ENCODE data around the gene FGF4. TPM values are rescaled to one million over a fixed set of nuclear protein-coding genes. Genes with fewer than 3 reads are reported as not detected.

FGF4 gene
- total RNA-seq, 1 donor from 2014 or later = not detected

DNA sequence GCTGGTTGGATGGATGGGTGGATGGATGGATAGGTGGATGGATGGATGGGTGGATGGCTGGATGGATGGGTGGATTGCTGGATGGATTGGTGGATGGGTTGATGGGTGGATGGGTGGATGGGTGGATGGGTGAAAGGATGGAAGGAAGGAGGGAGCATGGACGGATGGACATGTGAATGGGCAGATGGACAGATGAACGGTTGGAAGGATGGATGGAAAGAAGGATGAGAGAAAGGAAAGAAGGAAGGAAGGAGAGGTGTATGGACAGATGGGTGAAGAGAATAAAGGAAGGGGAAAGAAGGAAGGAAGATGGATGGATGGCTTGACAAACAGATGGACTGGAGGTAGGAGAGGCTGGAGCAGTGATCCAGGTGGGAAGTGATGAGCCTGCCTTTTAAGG lies 38.7 kb upstream of the FGF4 start:
- H3K36me3 Mint-ChIP-seq (ENCODE audit: low read depth, unreplicated experiment) = no peaks in the 10 kb centered on the region
- H3K27me3 ChIP-seq (ENCODE audit: insufficient read depth, low read length) = peaks cover 44% of the 10 kb centered on the region

DNA sequence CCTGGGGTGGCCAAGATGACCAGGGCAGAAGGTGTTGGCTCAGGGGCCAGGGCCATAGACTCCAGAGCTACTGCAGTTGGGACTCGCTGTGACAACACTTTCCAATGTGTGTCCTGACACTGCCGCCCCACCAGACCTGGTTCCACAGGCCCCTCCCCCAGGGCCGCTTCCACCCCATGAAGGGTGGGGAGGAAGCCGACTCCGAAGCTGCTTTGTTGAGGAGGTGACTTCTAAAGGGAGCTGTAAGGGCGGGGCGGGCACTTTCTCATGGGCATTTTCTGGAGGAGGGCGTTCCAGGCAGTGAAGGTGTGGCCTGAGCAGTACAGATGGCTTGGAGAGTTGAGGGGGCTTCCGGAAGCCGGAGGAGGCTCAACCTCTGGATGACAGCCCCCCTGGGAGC lies 37.8 kb upstream of the FGF4 start:
- no peak for DNase-seq (ENCODE audit: low read depth)
- Mint-ChIP-seq H3K4me3 (ENCODE audit: unreplicated experiment) (no peak overlapping the region), H3K27me3 (ENCODE audit: low read depth, unreplicated experiment) (peaks cover 49% of the 10 kb centered on the region), H3K9me3 (ENCODE audit: unreplicated experiment) (no peaks in the 10 kb centered on the region), H3K27ac (ENCODE audit: unreplicated experiment) (no peak overlapping the region), H3K36me3 (ENCODE audit: low read depth, unreplicated experiment) (no peaks in the 10 kb centered on the region), H3K4me1 (ENCODE audit: low read depth, unreplicated experiment) (no peaks in the 10 kb centered on the region)
- no peak for TF ChIP-seq EZH2 (IDR thresholded peaks at IDR 0.05; ENCODE audit: insufficient read depth, low read length)
- TF ChIP-seq, protein P1, sequence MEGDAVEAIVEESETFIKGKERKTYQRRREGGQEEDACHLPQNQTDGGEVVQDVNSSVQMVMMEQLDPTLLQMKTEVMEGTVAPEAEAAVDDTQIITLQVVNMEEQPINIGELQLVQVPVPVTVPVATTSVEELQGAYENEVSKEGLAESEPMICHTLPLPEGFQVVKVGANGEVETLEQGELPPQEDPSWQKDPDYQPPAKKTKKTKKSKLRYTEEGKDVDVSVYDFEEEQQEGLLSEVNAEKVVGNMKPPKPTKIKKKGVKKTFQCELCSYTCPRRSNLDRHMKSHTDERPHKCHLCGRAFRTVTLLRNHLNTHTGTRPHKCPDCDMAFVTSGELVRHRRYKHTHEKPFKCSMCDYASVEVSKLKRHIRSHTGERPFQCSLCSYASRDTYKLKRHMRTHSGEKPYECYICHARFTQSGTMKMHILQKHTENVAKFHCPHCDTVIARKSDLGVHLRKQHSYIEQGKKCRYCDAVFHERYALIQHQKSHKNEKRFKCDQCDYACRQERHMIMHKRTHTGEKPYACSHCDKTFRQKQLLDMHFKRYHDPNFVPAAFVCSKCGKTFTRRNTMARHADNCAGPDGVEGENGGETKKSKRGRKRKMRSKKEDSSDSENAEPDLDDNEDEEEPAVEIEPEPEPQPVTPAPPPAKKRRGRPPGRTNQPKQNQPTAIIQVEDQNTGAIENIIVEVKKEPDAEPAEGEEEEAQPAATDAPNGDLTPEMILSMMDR (IDR thresholded peaks at IDR 0.05; ENCODE audit: insufficient read depth, low read depth, low read length) = no peak
- H3K9ac ChIP-seq (ENCODE audit: low read length) = no peak overlapping the region
- H3K36me3 ChIP-seq (ENCODE audit: insufficient read depth, low read length) = no peaks in the 10 kb centered on the region
- no peak overlapping the region for H3K27ac ChIP-seq (ENCODE audit: low read depth, low read length)
- H4K20me1 ChIP-seq (ENCODE audit: insufficient read depth, low read length) = no peaks in the 10 kb centered on the region
- no peak overlapping the region for H3K4me2 ChIP-seq (ENCODE audit: low read length)
- H3K4me1 ChIP-seq (ENCODE audit: insufficient read depth, low read length) = peaks cover 4% of the 10 kb centered on the region
- H3K4me3 ChIP-seq (ENCODE audit: insufficient read depth, low read depth, low read length) = no peak overlapping the region
- no peaks in the 10 kb centered on the region for H3K9me3 ChIP-seq (ENCODE audit: insufficient read depth, low read depth, low read length)
- H3K27me3 ChIP-seq (ENCODE audit: insufficient read depth, low read length) = peaks cover 39% of the 10 kb centered on the region
- no peak overlapping the region for H2AFZ ChIP-seq (ENCODE audit: low read depth, low read length)
- no peaks in the 10 kb centered on the region for H3K79me2 ChIP-seq (ENCODE audit: insufficient read depth, low read length)
- FAIRE-seq = no peak

More for the DNA sequence above, 38.7 kb upstream of the FGF4 start:
- Mint-ChIP-seq H3K27ac (ENCODE audit: unreplicated experiment) (no peak overlapping the region), H3K27me3 (ENCODE audit: low read depth, unreplicated experiment) (peaks cover 40% of the 10 kb centered on the region), H3K4me3 (ENCODE audit: unreplicated experiment) (no peak overlapping the region), H3K9me3 (ENCODE audit: unreplicated experiment) (no peaks in the 10 kb centered on the region), H3K4me1 (ENCODE audit: low read depth, unreplicated experiment) (no peaks in the 10 kb centered on the region)
- FAIRE-seq (no peak), DNase-seq (ENCODE audit: low read depth) (no peak)
- Histone ChIP-seq H2AFZ (ENCODE audit: low read depth, low read length) (no peak overlapping the region), H3K79me2 (ENCODE audit: insufficient read depth, low read length) (no peaks in the 10 kb centered on the region), H4K20me1 (ENCODE audit: insufficient read depth, low read length) (no peaks in the 10 kb centered on the region), H3K4me3 (ENCODE audit: insufficient read depth, low read depth, low read length) (no peak overlapping the region), H3K4me1 (ENCODE audit: insufficient read depth, low read length) (peaks cover 4% of the 10 kb centered on the region), H3K36me3 (ENCODE audit: insufficient read depth, low read length) (no peaks in the 10 kb centered on the region), H3K9ac (ENCODE audit: low read length) (no peak overlapping the region), H3K9me3 (ENCODE audit: insufficient read depth, low read depth, low read length) (no peaks in the 10 kb centered on the region), H3K4me2 (ENCODE audit: low read length) (no peak overlapping the region), H3K27ac (ENCODE audit: low read depth, low read length) (no peak overlapping the region)
- TF ChIP-seq, protein P1 (IDR thresholded peaks at IDR 0.05; ENCODE audit: insufficient read depth, low read depth, low read length) = no peak
- TF ChIP-seq EZH2 (IDR thresholded peaks at IDR 0.05; ENCODE audit: insufficient read depth, low read length) = no peak

DNA sequence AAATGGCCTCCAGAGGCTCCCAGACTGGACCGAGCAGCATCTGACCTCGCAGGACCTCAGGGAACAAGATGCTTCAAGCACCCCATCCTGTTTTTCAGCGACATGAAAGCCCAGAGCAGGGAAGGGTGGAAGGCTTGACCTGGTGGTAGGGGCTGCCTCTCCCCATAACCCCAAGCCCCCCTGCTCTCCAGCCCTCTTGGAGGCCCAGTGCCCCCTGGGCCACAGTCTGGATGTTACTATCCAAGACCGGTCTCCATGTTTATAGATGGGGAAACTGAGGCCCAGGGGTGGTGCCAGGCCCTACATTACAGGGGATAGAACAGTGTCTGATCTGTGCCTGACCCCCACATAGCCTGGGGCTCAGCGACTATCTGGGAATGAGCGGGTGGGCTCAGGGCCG lies 37.1 kb upstream of the FGF4 start:
- Mint-ChIP-seq H3K9me3 (ENCODE audit: unreplicated experiment) (no peaks in the 10 kb centered on the region), H3K27ac (ENCODE audit: unreplicated experiment) (no peak overlapping the region), H3K4me1 (ENCODE audit: low read depth, unreplicated experiment) (no peaks in the 10 kb centered on the region), H3K27me3 (ENCODE audit: low read depth, unreplicated experiment) (peaks cover 51% of the 10 kb centered on the region), H3K4me3 (ENCODE audit: unreplicated experiment) (no peak overlapping the region), H3K36me3 (ENCODE audit: low read depth, unreplicated experiment) (no peaks in the 10 kb centered on the region)
- Histone ChIP-seq H3K27ac (ENCODE audit: low read depth, low read length) (no peak overlapping the region), H3K36me3 (ENCODE audit: insufficient read depth, low read length) (no peaks in the 10 kb centered on the region), H3K4me3 (ENCODE audit: insufficient read depth, low read depth, low read length) (no peak overlapping the region), H4K20me1 (ENCODE audit: insufficient read depth, low read length) (no peaks in the 10 kb centered on the region), H3K79me2 (ENCODE audit: insufficient read depth, low read length) (no peaks in the 10 kb centered on the region), H3K9me3 (ENCODE audit: insufficient read depth, low read depth, low read length) (no peaks in the 10 kb centered on the region), H2AFZ (ENCODE audit: low read depth, low read length) (no peak overlapping the region), H3K9ac (ENCODE audit: low read length) (no peak overlapping the region), H3K27me3 (ENCODE audit: insufficient read depth, low read length) (peaks cover 37% of the 10 kb centered on the region), H3K4me1 (ENCODE audit: insufficient read depth, low read length) (peaks cover 1% of the 10 kb centered on the region), H3K4me2 (ENCODE audit: low read length) (no peak overlapping the region)
- FAIRE-seq (no peak), DNase-seq (ENCODE audit: low read depth) (no peak)
- TF ChIP-seq EZH2 (IDR thresholded peaks at IDR 0.05; ENCODE audit: insufficient read depth, low read length) = no peak
- TF ChIP-seq, protein P1 (IDR thresholded peaks at IDR 0.05; ENCODE audit: insufficient read depth, low read depth, low read length) = no peak

All from astrocyte (in vitro differentiated cells and primary cell).